Measurements from ENCODE around the gene ERMN. TPM values are rescaled to one million over a fixed set of nuclear protein-coding genes. Genes with fewer than 3 reads are reported as not detected.

The ERMN gene
- total RNA-seq, 1 donor from 2014 or later = not detected

DNA sequence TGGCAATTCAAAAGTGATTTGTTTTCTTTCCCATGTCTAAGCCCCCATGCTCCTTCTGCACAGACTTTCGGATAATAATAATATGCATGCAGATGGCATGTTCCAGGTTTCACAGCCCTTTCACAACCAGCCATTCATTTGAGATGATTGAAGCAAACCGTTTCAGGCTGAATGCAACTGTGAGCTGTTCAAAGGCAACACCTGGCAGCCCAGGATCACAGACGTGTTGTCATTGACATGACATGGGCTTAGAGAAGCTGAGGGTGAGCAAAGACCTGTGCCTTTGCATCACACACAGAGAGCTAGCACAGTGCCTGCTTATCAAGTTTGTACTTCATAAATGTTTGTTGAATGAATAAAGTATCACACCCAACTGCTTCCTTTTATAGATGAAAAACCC, 12.4 kb upstream of the ERMN start:
- H3K36me3 Mint-ChIP-seq (ENCODE audit: unreplicated experiment) = no peaks in the 10 kb centered on the region
- H3K4me1 Mint-ChIP-seq (ENCODE audit: unreplicated experiment) = peaks cover 7% of the 10 kb centered on the region
- peaks cover 18% of the 10 kb centered on the region for H3K27me3 Mint-ChIP-seq (ENCODE audit: unreplicated experiment)
- H3K27ac Mint-ChIP-seq (ENCODE audit: unreplicated experiment) = no peak overlapping the region
- H3K9me3 Mint-ChIP-seq (ENCODE audit: unreplicated experiment) = peaks cover 4% of the 10 kb centered on the region
- no peak overlapping the region for H3K4me3 Mint-ChIP-seq (ENCODE audit: unreplicated experiment)
- TF ChIP-seq, protein P1, sequence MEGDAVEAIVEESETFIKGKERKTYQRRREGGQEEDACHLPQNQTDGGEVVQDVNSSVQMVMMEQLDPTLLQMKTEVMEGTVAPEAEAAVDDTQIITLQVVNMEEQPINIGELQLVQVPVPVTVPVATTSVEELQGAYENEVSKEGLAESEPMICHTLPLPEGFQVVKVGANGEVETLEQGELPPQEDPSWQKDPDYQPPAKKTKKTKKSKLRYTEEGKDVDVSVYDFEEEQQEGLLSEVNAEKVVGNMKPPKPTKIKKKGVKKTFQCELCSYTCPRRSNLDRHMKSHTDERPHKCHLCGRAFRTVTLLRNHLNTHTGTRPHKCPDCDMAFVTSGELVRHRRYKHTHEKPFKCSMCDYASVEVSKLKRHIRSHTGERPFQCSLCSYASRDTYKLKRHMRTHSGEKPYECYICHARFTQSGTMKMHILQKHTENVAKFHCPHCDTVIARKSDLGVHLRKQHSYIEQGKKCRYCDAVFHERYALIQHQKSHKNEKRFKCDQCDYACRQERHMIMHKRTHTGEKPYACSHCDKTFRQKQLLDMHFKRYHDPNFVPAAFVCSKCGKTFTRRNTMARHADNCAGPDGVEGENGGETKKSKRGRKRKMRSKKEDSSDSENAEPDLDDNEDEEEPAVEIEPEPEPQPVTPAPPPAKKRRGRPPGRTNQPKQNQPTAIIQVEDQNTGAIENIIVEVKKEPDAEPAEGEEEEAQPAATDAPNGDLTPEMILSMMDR (IDR thresholded peaks at IDR 0.05) = no peak
- no peak for DNase-seq (ENCODE audit: extremely low spot score, unreplicated experiment)

- Mint-ChIP-seq H3K27ac (ENCODE audit: unreplicated experiment) (no peak overlapping the region), H3K36me3 (ENCODE audit: unreplicated experiment) (no peaks in the 10 kb centered on the region), H3K27me3 (ENCODE audit: unreplicated experiment) (peaks cover 18% of the 10 kb centered on the region), H3K4me1 (ENCODE audit: unreplicated experiment) (peaks cover 8% of the 10 kb centered on the region), H3K9me3 (ENCODE audit: unreplicated experiment) (no peaks in the 10 kb centered on the region), H3K4me3 (ENCODE audit: unreplicated experiment) (no peak overlapping the region)
- TF ChIP-seq, protein P1 (IDR thresholded peaks at IDR 0.05) = peak; percentile 72
- no peak for DNase-seq (ENCODE audit: extremely low spot score, unreplicated experiment)
Measured at GRCh38 chr2:157336137-157337010, 10.8 kb upstream of the ERMN start.

- H3K4me1 Mint-ChIP-seq (ENCODE audit: unreplicated experiment) = peaks cover 9% of the 10 kb centered on the region
- no peak for DNase-seq (ENCODE audit: extremely low spot score, unreplicated experiment)
- H3K27me3 Mint-ChIP-seq (ENCODE audit: unreplicated experiment) = peaks cover 18% of the 10 kb centered on the region
- H3K4me3 Mint-ChIP-seq (ENCODE audit: unreplicated experiment) = no peak overlapping the region
- TF ChIP-seq, protein P1 (IDR thresholded peaks at IDR 0.05) = no peak
- H3K9me3 Mint-ChIP-seq (ENCODE audit: unreplicated experiment) = no peaks in the 10 kb centered on the region
- H3K27ac Mint-ChIP-seq (ENCODE audit: unreplicated experiment) = no peak overlapping the region
- H3K36me3 Mint-ChIP-seq (ENCODE audit: unreplicated experiment) = no peaks in the 10 kb centered on the region
Measured at GRCh38 chr2:157334797-157335196, 9.2 kb upstream of the ERMN start.

DNA sequence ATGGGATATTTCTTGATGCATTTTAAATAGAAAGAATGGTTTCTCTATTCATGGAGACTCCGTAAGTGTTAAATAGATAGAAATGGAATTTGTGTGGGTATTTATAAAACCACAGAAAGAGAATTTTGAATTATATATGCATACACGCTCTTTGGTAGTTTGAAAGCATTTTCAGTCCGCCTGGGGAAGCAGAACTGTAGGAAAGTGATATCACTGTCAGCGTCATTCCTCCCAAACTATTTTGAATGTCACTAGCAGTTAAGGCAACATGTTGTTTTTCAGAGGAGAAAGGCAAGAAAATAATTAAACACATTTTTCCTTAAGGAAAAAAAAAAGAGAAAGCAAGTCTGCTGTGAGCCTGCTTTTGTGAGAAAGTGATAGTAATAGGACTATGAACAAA, 8.7 kb upstream of the ERMN start:
- Mint-ChIP-seq H3K4me3 (ENCODE audit: unreplicated experiment) (no peak overlapping the region), H3K4me1 (ENCODE audit: unreplicated experiment) (peaks cover 9% of the 10 kb centered on the region), H3K9me3 (ENCODE audit: unreplicated experiment) (no peaks in the 10 kb centered on the region), H3K27ac (ENCODE audit: unreplicated experiment) (no peak overlapping the region), H3K27me3 (ENCODE audit: unreplicated experiment) (peaks cover 18% of the 10 kb centered on the region), H3K36me3 (ENCODE audit: unreplicated experiment) (no peaks in the 10 kb centered on the region)
- no peak for DNase-seq (ENCODE audit: extremely low spot score, unreplicated experiment)
- TF ChIP-seq, protein P1 (IDR thresholded peaks at IDR 0.05) = no peak

- H3K4me1 Mint-ChIP-seq (ENCODE audit: unreplicated experiment) = peaks cover 17% of the 10 kb centered on the region
- no peaks in the 10 kb centered on the region for H3K36me3 Mint-ChIP-seq (ENCODE audit: unreplicated experiment)
- TF ChIP-seq, protein P1 (IDR thresholded peaks at IDR 0.05) = no peak
- DNase-seq (ENCODE audit: extremely low spot score, unreplicated experiment) = no peak
- H3K9me3 Mint-ChIP-seq (ENCODE audit: unreplicated experiment) = no peaks in the 10 kb centered on the region
- H3K27me3 Mint-ChIP-seq (ENCODE audit: unreplicated experiment) = peaks cover 18% of the 10 kb centered on the region
- H3K27ac Mint-ChIP-seq (ENCODE audit: unreplicated experiment) = no peak overlapping the region
- no peak overlapping the region for H3K4me3 Mint-ChIP-seq (ENCODE audit: unreplicated experiment)
Measured at GRCh38 chr2:157333304-157334047, 7.9 kb upstream of the ERMN start.

Data from osteocyte (in vitro differentiated cells).